Measurements from ENCODE around the gene ZNF532.

DNA sequence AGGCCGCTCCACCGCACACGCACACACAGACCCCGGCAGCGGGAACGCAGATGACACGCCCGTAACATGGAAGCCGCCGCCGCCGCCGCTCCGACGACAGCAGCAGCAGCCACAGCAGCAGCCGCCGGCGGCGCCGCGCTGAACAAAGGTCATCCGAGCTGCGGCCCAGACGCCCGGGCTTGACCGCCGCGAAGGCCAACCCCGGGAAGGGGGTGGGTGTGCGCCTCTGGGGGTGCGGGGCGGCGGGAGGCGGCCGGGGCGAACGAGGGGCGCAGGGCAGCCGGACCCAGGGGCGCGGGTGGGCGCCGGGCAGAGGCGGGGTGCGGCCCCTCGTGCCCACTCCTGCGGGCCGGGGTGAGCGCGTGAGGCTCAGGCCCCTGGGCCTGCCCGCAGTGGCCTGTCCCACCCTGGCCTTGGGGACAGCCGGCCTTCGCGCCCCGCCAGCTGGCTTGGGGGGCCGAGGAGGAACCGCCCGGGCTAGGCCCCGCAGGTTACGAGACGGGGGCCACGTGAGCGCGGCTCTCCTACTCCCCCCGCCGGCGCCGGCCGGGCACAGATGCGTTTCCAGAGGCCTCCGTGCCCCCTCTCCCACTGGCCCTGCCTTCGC is 1.0 kb upstream of the ZNF532 start:
- TF ChIP-seq GATA3 (IDR thresholded peaks at IDR 0.05; ENCODE audit: low read depth, low read length) (no peak), GATA2 (IDR thresholded peaks at IDR 0.05; ENCODE audit: low read depth, low read length) (no peak)

Data from SH-SY5Y (cell line).